Gastrocnemius medialis (tissue), 4 donors: ENCODE measurements around the gene IRF2. TPM values are rescaled to one million over a fixed set of nuclear protein-coding genes. Genes with fewer than 3 reads are reported as not detected.
"Not testable (repeated sequence)": the region's sequence is repeated elsewhere in the genome, so short reads cannot be mapped to it uniquely, and the experiment has no call there.

ENCODE experiments used
- ATAC-seq, 2 donors: fragments of 150-250 bp; one replicate each; pipeline ENCODE4 v1.9.1; 2016
- DNase-seq, 2 donors: peaks; one replicate each; pipeline ENCODE4 v3.0.0-alpha.2; 2019
- H3K27ac ChIP-seq, 4 donors: fragments of 200-600 bp; sonication (generic); 1 replicate in 1 of 4; 2 replicates in 3 of 4; pipeline ENCODE4 v1.5.1; 2016 to 2018; ENCODE audit warnings: mild to moderate bottlenecking in 2 of 4, moderate library complexity in 1 of 4
- H3K27me3 ChIP-seq, 3 donors: fragments of 200-600 bp; sonication (generic) in 2 of 3; 1 replicate in 1 of 3; 2 replicates in 2 of 3; pipeline versions ENCODE4 v1.5.1 to v1.6.0; 2016 to 2019; ENCODE audit warnings: mild to moderate bottlenecking in 1 of 3, moderate library complexity in 1 of 3
- H3K36me3 ChIP-seq, 2 donors: fragments of 200-600 bp; sonication (generic) in 1 of 2; one replicate each; pipeline ENCODE4 v1.5.1; 2017 to 2018
- H3K4me1 ChIP-seq, 2 donors: fragments of 200-600 bp; sonication (generic) in 1 of 2; one replicate each; pipeline ENCODE4 v1.5.1; 2016 to 2017; ENCODE audit warnings: mild to moderate bottlenecking in 2 of 2
- H3K4me3 ChIP-seq, 4 donors: fragments of 200-600 bp; sonication (generic) in 3 of 4; 1 replicate in 1 of 4; 2 replicates in 3 of 4; pipeline ENCODE4 v1.5.1; 2016 to 2019; ENCODE audit warnings: mild to moderate bottlenecking in 2 of 4
- H3K9me3 ChIP-seq, 3 donors: fragments of 200-600 bp; sonication (generic) in 2 of 3; 1 replicate in 1 of 3; 2 replicates in 2 of 3; pipeline ENCODE4 v1.5.1; 2016 to 2019
- POLR2A ChIP-seq, 2 donors: fragments of 450-650 bp; IDR thresholded peaks; one replicate each; pipeline ENCODE4 v1.6.1; 2017; ENCODE audit warnings: antibody characterized with exemption in 2 of 2, mild to moderate bottlenecking in 2 of 2, moderate library complexity in 2 of 2
- in situ Hi-C, 4 donors: fragments of 200-750 bp; cut with MboI; loops; one replicate each; pipeline versions ENCODE4 v1.15.0 to v1.8.0; 2017; ENCODE audit warnings: low sequenced_read_pairs in 4 of 4
- intact Hi-C: fragments of 100-400 bp; cut with DNase I; formaldehyde crosslinking; loops from one replicate; pipeline ENCODE4 v1.15.1; 2023; ENCODE audit warnings: low total_unique reads
- total RNA-seq, 4 donors: library from RNA; depleted of rRNA; stranded (reverse); fragments of >200 nt; gene quantifications; one replicate each; pipeline versions ENCODE4 v1.1.0 to v1.2.3, GENCODE V29; 2016
- TF ChIP-seq, protein P1 (sequence below), 5 experiments: fragments of 450-650 bp in 3 of 5; fragments of 200-600 bp in 2 of 5; sonication (generic) in 2 of 5; IDR thresholded peaks in 4 of 5; conservative IDR thresholded peaks in 1 of 5; 1 replicate in 4 of 5; 2 replicates in 1 of 5; pipeline ENCODE4 v1.5.1; 2016 to 2019; ENCODE audit warnings: antibody characterized with exemption in 5 of 5, mild to moderate bottlenecking in 3 of 5, moderate library complexity in 3 of 5

Gene IRF2
- total RNA-seq, 4 donors from 2014 or later, result 20.9 to 37.1 (median 32.8) TPM

DNA sequence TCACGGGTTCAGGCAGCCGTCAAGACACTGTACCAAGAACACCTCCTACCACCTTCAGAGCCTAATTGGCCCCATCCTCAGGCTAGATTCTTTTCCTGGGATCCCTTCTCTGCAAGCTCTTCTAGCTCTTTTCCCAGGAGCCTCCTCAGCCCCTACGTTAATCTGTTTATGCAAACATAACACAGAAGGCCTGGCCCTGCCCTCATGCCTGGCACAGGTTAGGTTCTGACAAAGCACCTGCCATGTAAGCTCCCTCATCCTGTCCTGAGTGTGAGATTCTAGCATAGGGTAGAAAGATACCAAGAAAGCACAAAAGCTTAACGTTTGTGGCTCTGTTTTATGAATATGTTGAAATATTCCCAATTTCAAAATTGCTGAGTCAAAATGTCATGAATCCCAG lies 93.6 kb downstream of the IRF2 start:
- no peaks in the 10 kb centered on the region for H3K36me3 ChIP-seq
- no peak for DNase-seq
- in situ Hi-C loops, result no loop called here
- TF ChIP-seq, protein P1, sequence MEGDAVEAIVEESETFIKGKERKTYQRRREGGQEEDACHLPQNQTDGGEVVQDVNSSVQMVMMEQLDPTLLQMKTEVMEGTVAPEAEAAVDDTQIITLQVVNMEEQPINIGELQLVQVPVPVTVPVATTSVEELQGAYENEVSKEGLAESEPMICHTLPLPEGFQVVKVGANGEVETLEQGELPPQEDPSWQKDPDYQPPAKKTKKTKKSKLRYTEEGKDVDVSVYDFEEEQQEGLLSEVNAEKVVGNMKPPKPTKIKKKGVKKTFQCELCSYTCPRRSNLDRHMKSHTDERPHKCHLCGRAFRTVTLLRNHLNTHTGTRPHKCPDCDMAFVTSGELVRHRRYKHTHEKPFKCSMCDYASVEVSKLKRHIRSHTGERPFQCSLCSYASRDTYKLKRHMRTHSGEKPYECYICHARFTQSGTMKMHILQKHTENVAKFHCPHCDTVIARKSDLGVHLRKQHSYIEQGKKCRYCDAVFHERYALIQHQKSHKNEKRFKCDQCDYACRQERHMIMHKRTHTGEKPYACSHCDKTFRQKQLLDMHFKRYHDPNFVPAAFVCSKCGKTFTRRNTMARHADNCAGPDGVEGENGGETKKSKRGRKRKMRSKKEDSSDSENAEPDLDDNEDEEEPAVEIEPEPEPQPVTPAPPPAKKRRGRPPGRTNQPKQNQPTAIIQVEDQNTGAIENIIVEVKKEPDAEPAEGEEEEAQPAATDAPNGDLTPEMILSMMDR (IDR thresholded peaks at IDR 0.05 in 4 of 5, conservative IDR thresholded peaks at IDR 0.05 in 1 of 5), result no peak
- no peak for TF ChIP-seq POLR2A (IDR thresholded peaks at IDR 0.05)
- H3K9me3 ChIP-seq, result no peaks in the 10 kb centered on the region
- H3K4me3 ChIP-seq, result no peak overlapping the region
- H3K4me1 ChIP-seq, result peaks cover 37 to 39% of the 10 kb centered on the region in 2 donors
- no peak for ATAC-seq
- H3K27ac ChIP-seq, result no peak overlapping the region
- intact Hi-C loops, result no loop called here
- no peaks in the 10 kb centered on the region for H3K27me3 ChIP-seq

DNA sequence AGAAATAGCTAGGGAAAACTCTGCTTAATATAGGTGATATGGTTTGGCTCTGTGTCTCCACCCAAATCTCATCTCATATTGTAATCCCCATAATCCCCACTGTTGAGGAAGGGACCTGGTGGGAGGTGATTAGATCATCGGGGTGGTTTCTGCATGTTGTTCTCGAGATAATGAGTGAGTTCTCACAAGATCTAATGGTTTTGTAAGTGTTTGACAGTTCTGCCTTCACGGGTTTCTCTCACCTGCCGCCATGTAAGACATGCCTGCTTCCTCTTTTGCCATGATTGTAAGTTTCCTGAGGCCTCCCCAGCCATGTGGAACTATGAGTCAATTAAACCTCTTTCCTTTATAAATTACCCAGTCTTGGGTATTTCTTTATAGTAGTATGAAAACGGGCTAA lies 94.1 kb downstream of the IRF2 start:
- peaks cover 32 to 34% of the 10 kb centered on the region in 2 donors for H3K4me1 ChIP-seq
- H3K27ac ChIP-seq, ATAC-seq, H3K27me3 ChIP-seq, H3K9me3 ChIP-seq, intact Hi-C loops, H3K4me3 ChIP-seq, in situ Hi-C loops, H3K36me3 ChIP-seq, DNase-seq: not testable (repeated sequence)

DNA sequence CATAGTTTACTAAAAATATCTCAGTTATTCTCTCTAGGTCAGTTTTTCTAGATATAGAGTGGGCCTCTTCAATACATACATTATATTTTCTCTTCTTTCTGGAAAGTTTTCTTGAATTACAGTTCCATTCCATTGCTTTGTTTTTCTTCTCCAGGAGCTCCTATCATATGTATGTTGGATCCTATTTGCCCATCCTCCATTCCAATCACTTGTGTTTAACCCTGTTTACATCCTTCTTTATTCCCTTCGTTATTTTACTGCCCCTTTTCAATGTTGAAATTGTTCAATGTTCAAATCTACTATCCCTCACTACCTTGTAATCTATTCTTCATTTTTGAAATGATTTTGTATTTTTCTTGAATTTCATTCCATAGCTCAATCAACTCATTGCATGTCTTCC lies 97.4 kb downstream of the IRF2 start:
- Histone ChIP-seq H3K4me3 (no peak overlapping the region), H3K27ac (no peak overlapping the region), H3K27me3 (no peaks in the 10 kb centered on the region), H3K4me1 (peaks cover 0 to under 1% of the 10 kb centered on the region in 2 donors), H3K36me3 (no peaks in the 10 kb centered on the region), H3K9me3 (no peaks in the 10 kb centered on the region)
- DNase-seq (no peak), ATAC-seq (no peak)
- no peak for TF ChIP-seq POLR2A (IDR thresholded peaks at IDR 0.05)
- TF ChIP-seq, protein P1 (IDR thresholded peaks at IDR 0.05 in 4 of 5, conservative IDR thresholded peaks at IDR 0.05 in 1 of 5), result no peak
- intact Hi-C loops, result no loop called here
- in situ Hi-C loops, result no loop called here

- Histone ChIP-seq H3K9me3 (no peaks in the 10 kb centered on the region), H3K36me3 (no peaks in the 10 kb centered on the region), H3K27me3 (no peaks in the 10 kb centered on the region), H3K27ac (no peak overlapping the region), H3K4me1 (no peaks in the 10 kb centered on the region), H3K4me3 (no peak overlapping the region)
- no peak for ATAC-seq
- DNase-seq, result no peak
- in situ Hi-C loops (no loop called here), intact Hi-C loops (no loop called here)
- TF ChIP-seq, protein P1 (IDR thresholded peaks at IDR 0.05 in 4 of 5, conservative IDR thresholded peaks at IDR 0.05 in 1 of 5), result no peak
- TF ChIP-seq POLR2A (IDR thresholded peaks at IDR 0.05), result no peak
Measured at GRCh38 chr4:184376126-184376838, 98.1 kb downstream of the IRF2 start.

DNA sequence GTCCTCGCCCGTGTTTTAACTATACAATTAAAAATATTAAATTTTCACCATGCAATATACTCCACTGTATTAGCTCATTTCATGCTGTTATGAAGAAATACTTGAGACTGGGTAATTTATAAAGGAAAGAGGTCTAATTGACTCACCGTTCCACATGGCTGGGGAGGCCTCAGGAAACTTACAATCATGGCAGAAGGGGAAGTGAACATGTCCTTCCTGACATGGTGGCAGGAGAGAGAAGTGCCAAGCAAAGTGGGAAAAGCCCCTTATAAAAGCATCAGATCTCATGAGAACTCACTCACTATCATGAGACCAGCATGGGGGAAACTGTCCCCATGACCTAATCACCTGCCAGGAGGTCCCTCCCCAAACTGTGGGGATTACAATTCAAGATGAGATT lies 98.7 kb downstream of the IRF2 start:
- H3K27me3 ChIP-seq, intact Hi-C loops, in situ Hi-C loops, H3K36me3 ChIP-seq, H3K4me1 ChIP-seq, H3K27ac ChIP-seq, H3K4me3 ChIP-seq, DNase-seq, H3K9me3 ChIP-seq, ATAC-seq: not testable (repeated sequence)

- H3K36me3 ChIP-seq, result no peaks in the 10 kb centered on the region
- H3K27ac ChIP-seq, result no peak overlapping the region
- in situ Hi-C loops (no loop called here), intact Hi-C loops (no loop called here)
- H3K4me3 ChIP-seq, result no peak overlapping the region
- no peak for DNase-seq
- H3K27me3 ChIP-seq, result no peaks in the 10 kb centered on the region
- TF ChIP-seq, protein P1 (IDR thresholded peaks at IDR 0.05 in 4 of 5, conservative IDR thresholded peaks at IDR 0.05 in 1 of 5), result no peak
- no peak for TF ChIP-seq POLR2A (IDR thresholded peaks at IDR 0.05)
- H3K4me1 ChIP-seq, result no peaks in the 10 kb centered on the region
- no peak for ATAC-seq
- H3K9me3 ChIP-seq, result no peaks in the 10 kb centered on the region
Measured at GRCh38 chr4:184375027-184375426, 99.3 kb downstream of the IRF2 start.
